NCI-H510A treated with DMSO at 0.1 percent for 48 hours (cell line): ENCODE measurements around the gene ADARB1.

Experiments used
- DNase-seq: peaks from one replicate; lab custom pipeline; 2025; lab: John Stamatoyannopoulos, UW

Gene ADARB1

GRCh38 chr21:45039317-45040156, 34.8 kb upstream of the ADARB1 start:
- DNase-seq = no peak

DNA sequence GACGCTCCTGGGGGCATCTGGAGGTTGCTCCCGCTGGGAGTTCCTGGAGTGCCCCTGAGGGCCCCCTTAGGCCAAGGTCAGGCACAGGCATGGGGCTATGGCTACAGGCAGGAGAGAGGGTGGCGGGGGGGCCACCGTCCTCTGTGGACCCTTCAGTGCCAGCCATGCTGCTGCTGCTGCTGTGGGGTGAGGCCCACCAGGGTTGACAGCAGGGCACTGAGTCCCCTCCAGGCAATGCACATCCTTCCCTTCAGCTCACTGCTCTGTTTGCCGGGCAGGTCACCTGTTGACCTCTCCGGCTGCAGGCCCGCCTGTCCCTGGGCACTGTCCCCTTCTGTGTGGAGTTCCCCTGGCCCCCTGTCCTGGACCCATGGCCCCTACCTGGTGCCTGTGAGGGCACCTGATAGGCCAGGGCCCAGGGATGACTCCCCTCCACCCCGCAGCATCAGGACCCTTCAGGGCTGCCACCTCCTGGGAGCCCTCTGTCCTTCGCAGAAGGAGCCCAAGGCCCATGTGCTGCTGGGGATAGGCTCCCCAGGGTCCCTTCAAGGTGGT, 34.1 kb upstream of the ADARB1 start:
- no peak for DNase-seq

DNA sequence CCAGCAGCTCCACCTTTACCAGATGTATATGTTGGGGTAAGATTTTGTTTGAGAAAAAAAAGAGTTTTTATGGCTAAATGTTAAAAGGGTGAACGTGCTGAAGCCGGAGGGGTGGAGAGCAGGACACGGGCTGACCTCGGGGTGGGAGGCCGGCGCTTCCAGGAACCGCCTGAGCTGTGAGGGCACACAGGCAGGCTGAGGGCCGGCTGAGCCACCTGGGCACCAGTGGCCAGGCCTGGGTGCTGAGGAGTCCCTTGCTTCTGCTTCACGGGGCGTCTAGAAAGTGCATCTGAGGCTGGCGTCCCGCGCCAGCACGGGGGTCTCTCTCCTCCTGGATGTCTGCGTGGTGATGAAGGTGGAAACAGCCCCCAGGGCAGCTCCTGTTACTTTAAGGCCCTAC, 33.6 kb upstream of the ADARB1 start:
- DNase-seq = no peak

DNA sequence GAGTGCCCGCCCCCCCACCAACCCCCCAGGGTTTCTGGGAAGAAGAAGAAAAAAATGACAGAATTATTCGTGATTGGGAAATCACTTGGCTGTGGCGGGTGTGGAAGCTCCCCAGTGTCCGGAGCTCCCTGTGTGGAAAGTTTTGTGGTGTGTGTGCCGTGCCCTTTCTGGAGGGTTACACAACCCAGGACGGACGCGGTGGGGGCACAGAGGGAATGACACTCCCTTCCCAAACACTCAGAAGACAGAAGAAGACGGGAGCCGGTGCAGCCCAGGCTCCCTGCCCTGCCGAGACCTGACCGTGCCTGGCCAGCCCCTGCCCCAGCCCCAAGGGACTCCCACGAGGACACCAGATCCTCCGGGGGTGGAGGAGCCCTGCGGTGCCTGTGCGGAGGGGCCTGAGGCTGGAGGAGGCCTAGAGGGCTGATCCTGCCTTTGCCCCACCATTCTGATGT, 33.0 kb upstream of the ADARB1 start:
- no peak for DNase-seq

GRCh38 chr21:45041984-45042663, 32.3 kb upstream of the ADARB1 start:
- no peak for DNase-seq

GRCh38 chr21:45042664-45043161, 31.7 kb upstream of the ADARB1 start:
- no peak for DNase-seq

DNA sequence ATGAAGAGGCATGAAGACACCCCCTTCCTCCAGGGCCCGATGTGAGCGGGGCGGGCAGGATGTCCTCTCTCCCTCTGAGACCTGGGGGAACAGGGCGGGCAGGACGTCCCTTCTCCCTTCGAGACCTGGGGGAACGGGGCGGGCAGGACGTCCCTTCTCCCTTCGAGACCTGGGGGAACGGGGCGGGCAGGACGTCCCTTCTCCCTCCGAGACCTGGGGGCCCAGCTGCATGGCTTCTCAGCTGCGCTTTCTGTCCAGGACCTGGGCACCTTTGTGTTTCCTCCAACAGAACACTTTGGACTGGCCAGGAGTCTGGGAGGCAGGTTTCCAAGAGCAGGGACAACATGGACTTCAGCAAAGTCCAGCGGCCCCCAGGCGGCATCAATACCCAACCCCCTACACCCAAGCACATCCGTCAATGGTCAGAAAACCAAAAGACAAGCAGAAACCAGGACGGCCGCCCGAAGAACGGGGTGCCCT, 30.8 kb upstream of the ADARB1 start:
- DNase-seq = no peak

- DNase-seq = no peak
These were observed 28.9 kb upstream of the ADARB1 start for GRCh38 chr21:45045481-45045880.

- no peak for DNase-seq
These were observed 27.1 kb upstream of the ADARB1 start for GRCh38 chr21:45047257-45047656.

- DNase-seq = no peak
These were observed 26.2 kb upstream of the ADARB1 start for GRCh38 chr21:45048026-45048698.

GRCh38 chr21:45048968-45049367, 25.4 kb upstream of the ADARB1 start:
- no peak for DNase-seq

GRCh38 chr21:45049714-45050344, 24.6 kb upstream of the ADARB1 start:
- no peak for DNase-seq

DNA sequence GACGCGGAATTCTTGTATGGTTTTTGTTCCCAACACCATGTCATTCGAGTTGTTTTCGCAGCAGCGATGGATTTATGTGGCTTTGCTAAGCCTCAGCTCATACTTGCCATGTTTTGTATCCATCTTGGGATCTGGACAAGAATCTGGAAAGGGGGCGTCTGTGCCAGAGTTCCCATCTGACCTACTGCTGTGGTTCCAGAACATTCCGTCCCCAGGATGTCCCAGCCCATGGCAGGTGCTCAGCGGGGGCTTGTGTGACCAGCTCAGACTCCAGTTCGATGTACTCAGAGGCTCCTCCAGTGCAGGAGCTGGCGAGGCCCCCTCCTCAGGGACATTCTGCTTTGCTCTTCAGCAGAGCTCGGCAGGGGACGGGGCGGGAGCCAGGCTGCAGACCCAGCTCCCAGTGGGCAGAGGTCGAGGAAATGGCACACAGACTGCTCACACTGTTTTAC, 24.0 kb upstream of the ADARB1 start:
- no peak for DNase-seq

DNA sequence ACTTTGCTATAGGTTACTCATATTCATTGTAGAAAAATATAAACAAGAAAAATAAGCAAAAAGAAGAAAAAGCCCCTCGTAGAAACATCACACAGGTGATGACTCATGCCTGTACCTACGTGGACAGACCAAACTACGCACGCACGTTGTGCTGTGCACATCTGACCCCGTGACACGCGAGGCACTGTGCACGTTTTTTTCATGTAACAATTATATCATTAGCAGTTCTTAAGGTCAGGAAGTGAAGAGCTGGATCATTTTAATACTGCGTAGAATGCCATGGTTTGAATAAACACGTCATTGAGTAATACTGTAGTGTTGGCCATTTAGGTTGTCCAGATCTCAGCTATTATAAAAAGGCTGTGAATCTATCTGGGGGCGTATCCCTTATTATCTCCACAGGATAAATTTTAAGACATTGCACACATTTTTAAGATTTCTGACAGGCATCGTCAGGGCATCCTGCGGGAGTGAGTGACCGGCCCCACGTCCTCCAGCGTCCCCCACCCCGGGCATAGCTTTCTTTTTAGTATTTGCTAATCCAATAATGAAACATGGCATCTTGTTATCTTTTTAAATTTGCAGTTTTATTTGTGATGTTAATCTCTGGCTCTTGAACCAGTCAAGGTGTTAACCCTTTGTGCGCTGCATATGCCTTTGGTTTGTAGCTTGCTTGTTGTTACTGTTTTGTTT, 23.4 kb upstream of the ADARB1 start:
- DNase-seq = no peak

- DNase-seq = no peak
These were observed 22.6 kb upstream of the ADARB1 start for GRCh38 chr21:45051580-45052434.

DNA sequence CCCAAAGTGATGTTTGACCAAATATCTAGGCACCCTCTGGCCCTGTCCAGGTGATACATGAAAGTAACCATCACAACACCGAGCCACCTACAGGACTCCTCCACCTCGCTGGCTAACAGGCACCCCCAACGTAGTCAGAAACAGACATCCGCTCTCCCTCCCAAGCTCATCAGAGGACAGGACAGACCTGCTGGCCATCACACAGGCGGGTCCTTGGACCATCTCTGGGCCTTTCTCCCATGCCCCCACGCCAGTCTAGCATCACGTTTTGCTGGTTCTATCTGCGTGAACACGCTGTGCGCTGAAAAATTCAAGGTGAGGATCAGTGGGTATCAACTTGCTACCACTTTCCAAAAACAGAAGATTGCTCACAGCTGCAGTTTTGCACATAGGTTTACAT, 21.4 kb upstream of the ADARB1 start:
- DNase-seq = no peak

- no peak for DNase-seq
These were observed 20.7 kb upstream of the ADARB1 start for GRCh38 chr21:45053561-45054226.

DNA sequence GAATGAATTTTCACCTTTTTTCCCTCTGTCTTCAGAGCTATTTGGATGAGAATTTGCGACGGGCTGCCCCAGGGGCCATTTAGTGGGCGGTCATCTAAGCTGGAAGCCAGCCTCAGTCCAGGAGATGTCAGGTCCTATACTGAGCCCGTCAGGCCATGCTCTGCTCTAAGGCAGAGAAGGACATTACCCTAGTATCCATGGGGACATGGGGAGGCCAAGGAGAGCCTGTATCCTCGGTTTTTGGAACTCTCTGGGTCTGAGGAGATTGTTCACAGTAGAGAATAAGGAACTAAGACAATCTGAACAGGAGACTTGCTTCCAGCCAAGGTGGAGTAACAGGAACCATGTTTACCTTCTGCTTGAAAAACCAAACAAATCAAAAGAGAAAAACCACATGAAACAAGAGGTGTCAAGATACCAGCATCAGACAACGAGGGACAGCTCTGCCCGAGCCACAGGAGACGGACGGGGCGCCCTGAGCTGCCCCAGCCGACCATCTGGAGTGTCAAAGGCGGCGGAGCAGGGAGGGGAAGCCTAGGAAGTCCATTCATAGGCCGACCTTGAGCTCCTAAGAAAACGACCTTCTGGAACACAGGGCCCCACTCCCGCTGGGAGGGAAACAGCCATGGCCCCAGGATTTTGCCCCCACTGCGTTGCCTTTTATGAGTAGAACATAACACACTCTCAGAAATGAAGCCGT, 20.0 kb upstream of the ADARB1 start:
- no peak for DNase-seq
